ENCODE data around the gene PCDHB5. TPM values are rescaled to one million over a fixed set of nuclear protein-coding genes. Genes with fewer than 3 reads are reported as not detected.
"Not testable (repeated sequence)": the region's sequence is repeated elsewhere in the genome, so short reads cannot be mapped to it uniquely, and the experiment has no call there.

The PCDHB5 gene
- total RNA-seq, 1 donor from 2014 or later: 1.3 TPM

DNA sequence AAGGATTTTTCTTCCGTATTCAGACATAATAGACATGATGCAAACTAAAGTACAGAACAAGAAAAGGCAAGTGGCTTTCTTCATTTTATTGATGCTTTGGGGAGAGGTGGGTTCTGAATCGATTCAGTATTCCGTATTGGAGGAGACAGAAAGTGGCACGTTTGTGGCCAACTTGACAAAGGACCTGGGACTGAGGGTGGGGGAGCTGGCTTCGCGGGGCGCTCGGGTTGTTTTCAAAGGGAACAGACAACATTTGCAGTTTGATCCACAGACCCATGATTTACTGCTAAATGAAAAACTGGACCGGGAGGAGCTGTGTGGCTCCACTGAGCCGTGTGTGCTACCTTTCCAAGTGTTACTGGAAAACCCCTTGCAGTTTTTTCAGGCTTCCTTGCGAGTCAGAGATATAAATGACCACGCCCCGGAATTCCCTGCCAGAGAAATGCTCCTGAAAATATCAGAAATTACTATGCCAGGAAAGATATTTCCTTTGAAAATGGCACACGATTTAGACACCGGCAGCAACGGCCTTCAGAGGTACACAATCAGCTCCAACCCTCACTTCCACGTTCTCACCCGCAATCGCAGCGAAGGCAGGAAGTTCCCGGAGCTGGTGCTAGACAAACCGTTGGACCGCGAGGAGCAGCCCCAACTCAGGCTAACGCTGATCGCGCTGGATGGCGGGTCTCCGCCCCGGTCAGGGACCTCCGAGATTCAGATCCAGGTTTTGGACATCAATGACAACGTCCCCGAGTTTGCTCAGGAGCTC, 15.4 kb downstream of the PCDHB5 start:
- ATAC-seq (ENCODE audit: poor library complexity): no peak
- DNase-seq: no peak
- intact Hi-C loops (cut with DNase I): no loop called here

DNA sequence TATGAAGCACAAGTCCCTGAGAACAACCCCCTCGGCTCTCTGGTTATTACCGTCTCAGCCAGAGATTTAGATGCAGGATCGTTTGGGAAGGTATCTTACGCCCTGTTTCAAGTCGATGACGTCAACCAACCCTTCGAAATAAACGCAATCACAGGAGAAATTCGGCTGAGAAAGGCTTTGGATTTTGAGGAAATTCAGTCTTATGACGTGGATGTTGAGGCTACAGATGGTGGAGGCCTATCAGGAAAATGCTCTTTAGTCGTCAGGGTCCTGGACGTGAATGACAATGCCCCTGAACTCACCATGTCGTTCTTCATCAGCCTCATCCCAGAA, 16.0 kb downstream of the PCDHB5 start:
- intact Hi-C loops (cut with DNase I): no loop called here

DNA sequence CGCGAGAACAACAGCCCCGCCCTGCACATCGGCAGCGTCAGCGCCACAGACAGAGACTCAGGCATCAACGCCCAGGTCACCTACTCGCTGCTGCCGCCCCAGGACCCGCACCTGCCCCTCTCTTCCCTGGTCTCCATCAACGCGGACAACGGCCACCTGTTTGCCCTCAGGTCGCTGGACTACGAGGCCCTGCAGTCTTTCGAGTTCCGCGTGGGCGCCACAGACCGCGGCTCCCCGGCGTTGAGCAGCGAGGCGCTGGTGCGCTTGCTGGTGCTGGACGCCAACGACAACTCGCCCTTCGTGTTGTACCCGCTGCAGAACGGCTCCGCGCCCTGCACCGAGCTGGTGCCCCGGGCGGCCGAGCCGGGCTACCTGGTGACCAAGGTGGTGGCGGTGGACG, 16.6 kb downstream of the PCDHB5 start:
- intact Hi-C loops (cut with DNase I); DNase-seq; ATAC-seq (ENCODE audit: poor library complexity): not testable (repeated sequence)

More for the DNA sequence above, 16.0 kb downstream of the PCDHB5 start:
- no peak for ATAC-seq (ENCODE audit: poor library complexity)
- DNase-seq: no peak

DNA sequence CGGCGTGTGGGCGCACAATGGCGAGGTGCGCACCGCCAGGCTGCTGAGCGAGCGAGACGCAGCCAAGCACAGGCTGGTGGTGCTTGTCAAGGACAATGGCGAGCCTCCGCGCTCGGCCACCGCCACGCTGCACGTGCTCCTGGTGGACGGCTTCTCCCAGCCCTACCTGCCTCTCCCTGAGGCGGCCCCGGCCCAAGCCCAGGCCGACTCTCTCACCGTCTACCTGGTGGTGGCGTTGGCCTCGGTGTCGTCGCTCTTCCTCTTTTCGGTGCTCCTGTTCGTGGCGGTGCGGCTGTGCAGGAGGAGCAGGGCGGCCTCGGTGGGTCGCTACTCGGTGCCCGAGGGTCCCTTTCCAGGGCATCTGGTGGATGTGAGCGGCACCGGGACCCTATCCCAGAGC, 17.1 kb downstream of the PCDHB5 start:
- ATAC-seq (ENCODE audit: poor library complexity); intact Hi-C loops (cut with DNase I); DNase-seq: not testable (repeated sequence)

DNA sequence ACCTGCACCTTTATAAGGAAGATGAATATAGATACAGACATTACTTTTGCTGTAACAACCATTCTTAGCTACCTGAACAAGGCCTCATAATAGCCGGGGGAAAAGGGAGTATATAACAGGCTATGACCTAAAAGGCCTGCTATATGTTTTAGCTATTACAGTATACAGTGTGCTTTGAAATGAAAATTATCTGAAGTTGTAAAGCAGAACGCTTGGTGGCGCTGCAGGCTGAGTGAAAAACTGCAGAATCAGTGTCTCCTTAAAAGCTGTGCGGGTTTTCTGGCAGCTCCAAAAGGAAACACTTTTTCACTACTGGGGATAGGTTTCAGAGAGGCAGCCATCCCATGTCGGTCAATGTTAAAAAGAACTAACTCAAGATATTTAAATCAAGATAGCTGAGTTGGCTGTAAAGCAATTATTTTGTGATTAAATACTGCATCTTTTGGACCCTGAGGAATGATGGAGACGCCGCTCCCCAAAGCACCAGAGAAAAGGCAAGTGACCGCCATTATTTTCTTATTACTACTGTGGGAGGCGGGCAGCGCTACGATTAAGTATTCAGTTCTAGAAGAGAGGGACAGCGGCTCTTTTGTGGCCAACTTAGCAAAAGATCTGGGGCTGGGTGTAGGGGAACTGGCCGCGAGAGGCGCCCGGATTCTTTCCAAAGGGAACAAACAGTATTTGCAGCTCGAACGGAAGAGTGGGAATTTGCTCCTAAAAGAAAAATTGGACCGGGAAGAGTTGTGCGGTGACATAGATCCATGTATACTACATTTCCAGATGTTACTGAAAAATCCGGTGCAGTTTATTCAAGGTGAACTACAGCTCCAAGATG, 20.8 kb downstream of the PCDHB5 start:
- ATAC-seq (ENCODE audit: poor library complexity) (no peak), DNase-seq (no peak)
- intact Hi-C loops (cut with DNase I): no loop called here

DNA sequence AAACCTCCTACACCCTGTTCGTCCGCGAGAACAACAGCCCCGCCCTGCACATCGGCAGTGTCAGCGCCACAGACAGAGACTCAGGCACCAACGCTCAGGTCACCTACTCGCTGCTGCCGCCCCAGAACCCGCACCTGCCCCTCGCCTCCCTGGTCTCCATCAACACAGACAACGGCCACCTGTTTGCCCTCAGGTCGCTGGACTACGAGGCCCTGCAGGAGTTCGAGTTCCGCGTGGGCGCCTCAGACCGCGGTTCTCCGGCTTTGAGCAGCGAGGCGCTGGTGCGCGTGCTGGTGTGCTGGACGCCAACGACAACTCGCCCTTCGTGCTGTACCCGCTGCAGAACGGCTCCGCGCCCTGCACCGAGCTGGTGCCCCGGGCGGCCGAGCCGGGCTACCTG, 22.4 kb downstream of the PCDHB5 start:
- DNase-seq; intact Hi-C loops (cut with DNase I); ATAC-seq (ENCODE audit: poor library complexity): not testable (repeated sequence)

DNA sequence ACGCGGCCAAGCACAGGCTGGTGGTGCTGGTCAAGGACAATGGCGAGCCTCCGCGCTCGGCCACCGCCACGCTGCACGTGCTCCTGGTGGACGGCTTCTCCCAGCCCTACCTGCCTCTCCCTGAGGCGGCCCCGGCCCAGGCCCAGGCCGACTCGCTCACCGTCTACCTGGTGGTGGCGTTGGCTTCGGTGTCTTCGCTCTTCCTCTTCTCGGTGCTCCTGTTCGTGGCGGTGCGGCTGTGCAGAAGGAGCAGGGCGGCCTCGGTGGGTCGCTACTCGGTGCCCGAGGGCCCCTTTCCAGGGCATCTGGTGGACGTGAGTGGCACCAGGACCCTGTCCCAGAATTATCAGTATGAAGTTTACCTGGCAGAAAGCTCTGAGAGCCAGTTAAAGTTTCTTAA, 22.9 kb downstream of the PCDHB5 start:
- intact Hi-C loops (cut with DNase I); ATAC-seq (ENCODE audit: poor library complexity); DNase-seq: not testable (repeated sequence)

DNA sequence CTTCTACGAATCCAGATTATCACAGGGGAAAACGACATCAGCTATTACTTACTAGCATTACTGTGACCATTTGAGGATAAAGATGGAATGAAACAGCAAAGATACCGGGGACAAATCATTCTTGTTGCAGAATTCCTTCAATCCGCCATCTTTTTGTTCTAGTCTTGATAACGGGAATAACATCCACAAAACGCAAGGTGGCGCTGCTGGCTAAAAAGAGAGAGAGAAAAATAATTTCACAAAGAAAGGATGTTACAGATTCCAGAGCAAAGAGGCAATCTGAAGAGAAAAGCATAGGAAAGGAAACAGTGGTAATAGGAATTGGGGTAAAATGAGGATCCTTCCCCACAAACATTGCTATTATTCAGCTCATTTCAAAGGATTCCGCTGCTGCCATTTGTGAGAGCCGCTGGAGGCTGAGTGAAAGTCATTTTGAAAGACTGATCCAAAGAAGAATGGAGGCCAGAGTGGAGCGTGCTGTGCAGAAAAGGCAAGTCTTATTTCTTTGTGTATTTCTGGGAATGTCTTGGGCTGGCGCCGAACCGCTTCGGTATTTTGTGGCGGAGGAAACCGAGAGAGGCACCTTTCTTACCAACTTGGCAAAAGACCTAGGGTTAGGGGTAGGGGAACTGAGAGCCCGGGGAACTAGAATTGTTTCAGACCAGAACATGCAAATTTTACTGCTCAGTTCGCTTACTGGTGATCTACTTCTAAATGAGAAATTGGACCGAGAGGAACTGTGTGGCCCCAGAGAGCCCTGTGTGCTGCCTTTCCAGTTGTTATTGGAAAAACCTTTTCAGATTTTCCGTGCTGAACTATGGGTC, 37.6 kb downstream of the PCDHB5 start, which contains the start of gene PCDHB7:
Gene PCDHB7 (plus strand): TSS at position 264 of the 824 bp plus-strand sequence. CDS start 192 bp downstream, at position 456.
- intact Hi-C loops (cut with DNase I): no loop called here
- DNase-seq: no peak
- no peak for ATAC-seq (ENCODE audit: poor library complexity)

DNA sequence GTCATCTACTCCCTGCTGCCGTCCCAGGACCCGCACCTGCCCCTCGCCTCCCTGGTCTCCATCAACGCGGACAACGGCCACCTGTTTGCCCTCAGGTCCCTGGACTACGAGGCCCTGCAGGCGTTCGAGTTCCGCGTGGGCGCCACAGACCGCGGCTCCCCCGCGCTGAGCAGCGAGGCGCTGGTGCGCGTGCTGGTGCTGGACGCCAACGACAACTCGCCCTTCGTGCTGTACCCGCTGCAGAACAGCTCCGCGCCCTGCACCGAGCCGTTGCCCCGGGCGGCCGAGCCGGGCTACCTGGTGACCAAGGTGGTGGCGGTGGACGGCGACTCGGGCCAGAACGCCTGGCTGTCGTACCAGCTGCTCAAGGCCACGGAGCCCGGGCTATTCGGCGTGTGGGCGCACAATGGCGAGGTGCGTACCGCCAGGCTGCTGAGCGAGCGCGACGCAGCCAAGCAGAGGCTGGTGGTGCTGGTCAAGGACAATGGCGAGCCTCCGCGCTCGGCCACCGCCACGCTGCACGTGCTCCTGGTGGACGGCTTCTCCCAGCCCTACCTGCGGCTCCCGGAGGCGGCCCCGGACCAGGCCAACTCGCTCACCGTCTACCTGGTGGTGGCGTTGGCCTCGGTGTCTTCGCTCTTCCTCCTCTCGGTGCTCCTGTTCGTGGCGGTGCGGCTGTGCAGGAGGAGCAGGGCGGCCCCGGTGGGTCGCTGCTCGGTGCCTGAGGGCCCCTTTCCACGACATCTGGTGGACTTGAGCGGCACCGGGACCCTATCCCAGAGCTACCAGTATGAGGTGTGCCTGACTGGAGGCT, 39.5 kb downstream of the PCDHB5 start:
- ATAC-seq (ENCODE audit: poor library complexity); intact Hi-C loops (cut with DNase I): not testable (repeated sequence)
- DNase-seq: peak; percentile 32

DNA sequence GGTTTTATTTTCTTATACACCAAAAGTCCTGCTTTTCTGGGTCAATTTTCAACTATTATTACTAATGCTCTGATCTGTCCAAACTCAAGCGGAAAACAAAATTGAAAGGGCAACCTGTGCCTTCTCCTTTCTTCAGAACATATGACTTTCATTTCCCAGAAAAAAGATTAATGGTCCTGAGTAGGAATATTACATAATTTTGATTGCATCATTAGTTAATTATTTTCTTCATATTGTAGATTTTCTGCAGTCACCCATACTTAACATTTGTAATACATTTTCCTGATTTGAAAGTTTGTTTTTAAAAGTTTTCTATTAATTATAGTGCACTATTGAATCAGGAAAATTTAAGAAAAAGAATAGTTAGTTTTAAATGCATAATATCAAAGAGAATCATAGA, 40.9 kb downstream of the PCDHB5 start:
- DNase-seq (no peak), ATAC-seq (ENCODE audit: poor library complexity) (no peak)
- intact Hi-C loops (cut with DNase I): no loop called here

DNA sequence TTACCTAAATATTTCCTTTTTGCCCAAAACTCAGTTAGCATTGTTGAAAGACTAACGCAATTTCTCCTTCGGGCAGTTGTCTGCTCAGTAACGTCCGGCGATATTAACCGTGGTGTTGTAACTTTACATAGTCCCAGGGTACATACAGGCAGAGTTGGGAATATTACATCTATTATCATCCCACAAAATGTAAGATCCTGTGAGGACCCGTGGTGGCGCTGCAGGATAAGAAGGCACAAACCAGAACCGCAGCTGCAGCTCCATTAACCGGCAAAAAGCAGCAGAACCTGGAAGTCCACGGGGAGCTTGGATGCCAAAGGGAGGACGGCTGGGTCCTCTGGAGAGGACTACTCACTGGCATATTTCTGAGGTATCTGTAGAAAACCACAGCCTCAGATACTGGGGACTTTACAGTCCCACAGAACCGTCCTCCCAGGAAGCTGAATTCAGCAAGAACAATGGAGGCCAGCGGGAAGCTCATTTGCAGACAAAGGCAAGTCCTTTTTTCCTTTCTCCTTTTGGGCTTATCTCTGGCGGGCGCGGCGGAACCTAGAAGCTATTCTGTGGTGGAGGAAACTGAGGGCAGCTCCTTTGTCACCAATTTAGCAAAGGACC, 42.7 kb downstream of the PCDHB5 start, which contains the start of gene PCDHB8:
Gene PCDHB8 (plus strand): TSS at position 214 of the 615 bp plus-strand sequence. CDS start 245 bp downstream, at position 459.
- DNase-seq (peak; percentile 39), ATAC-seq (ENCODE audit: poor library complexity) (peak; percentile 86)
- intact Hi-C loops (cut with DNase I): not testable (repeated sequence)

DNA sequence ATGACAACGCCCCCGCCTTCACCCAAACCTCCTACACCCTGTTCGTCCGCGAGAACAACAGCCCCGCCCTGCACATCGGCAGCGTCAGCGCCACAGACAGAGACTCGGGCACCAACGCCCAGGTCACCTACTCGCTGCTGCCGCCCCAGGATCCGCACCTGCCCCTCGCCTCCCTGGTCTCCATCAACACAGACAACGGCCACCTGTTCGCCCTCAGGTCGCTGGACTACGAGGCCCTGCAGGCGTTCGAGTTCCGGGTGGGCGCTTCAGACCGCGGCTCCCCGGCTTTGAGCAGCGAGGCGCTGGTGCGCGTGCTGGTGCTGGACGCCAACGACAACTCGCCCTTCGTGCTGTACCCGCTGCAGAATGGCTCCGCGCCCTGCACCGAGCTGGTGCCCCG, 44.4 kb downstream of the PCDHB5 start:
- DNase-seq; intact Hi-C loops (cut with DNase I): not testable (repeated sequence)

DNA sequence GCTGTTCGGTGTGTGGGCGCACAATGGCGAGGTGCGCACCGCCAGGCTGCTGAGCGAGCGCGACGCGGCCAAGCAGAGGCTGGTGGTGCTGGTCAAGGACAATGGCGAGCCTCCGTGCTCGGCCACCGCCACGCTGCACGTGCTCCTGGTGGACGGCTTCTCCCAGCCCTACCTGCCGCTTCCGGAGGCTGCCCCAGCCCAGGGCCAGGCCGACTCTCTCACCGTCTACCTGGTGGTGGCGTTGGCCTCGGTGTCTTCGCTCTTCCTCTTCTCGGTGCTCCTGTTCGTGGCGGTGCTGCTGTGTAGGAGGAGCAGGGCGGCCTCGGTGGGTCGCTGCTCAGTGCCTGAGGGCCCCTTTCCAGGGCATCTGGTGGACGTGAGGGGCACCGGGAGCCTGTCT, 44.9 kb downstream of the PCDHB5 start:
- ATAC-seq (ENCODE audit: poor library complexity); DNase-seq; intact Hi-C loops (cut with DNase I): not testable (repeated sequence)

More for the DNA sequence above, 44.4 kb downstream of the PCDHB5 start:
- ATAC-seq (ENCODE audit: poor library complexity): not testable (repeated sequence)

DNA sequence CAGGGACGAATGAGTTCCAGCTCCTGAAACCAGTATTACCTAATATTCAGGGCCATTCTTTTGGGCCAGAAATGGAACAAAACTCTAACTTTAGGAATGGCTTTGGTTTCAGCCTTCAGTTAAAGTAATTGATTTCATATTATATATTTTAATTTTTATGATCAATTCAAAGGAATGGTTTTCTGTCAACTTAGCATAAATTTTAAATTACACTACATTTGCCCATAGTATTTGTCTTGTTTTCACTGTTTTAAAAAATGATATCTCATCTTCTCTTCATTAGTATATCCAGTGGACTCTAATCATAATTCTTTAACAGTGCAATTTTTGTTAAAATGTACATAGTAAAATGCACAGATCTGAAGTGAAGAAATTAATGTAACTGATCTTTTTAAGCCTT, 45.3 kb downstream of the PCDHB5 start:
- ATAC-seq (ENCODE audit: poor library complexity) (no peak), DNase-seq (no peak)
- intact Hi-C loops (cut with DNase I): no loop called here

DNA sequence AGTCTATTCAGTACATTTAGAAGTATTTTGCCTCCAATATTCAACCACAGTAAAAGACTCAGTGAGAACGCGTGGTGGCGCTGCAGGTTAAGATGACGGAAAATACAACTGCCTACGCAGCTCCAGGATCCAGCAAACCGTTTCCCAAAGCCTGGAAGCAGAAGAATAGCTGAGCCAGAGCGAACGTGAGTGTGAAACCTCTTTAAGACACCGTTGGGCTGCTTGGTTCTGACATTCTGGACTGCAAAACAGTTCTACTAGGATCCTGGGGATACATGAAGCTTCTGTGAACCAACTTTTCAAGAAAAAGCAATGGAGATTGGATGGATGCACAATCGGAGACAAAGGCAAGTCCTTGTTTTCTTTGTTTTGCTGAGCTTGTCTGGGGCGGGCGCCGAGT, 47.2 kb downstream of the PCDHB5 start, which contains the start of gene PCDHB16:
Gene PCDHB16 (plus strand): TSS at position 140 of the 400 bp plus-strand sequence. CDS start 173 bp downstream, at position 313.
- ATAC-seq (ENCODE audit: poor library complexity) (peak; percentile 63), DNase-seq (no peak)
- intact Hi-C loops (cut with DNase I): no loop called here

DNA sequence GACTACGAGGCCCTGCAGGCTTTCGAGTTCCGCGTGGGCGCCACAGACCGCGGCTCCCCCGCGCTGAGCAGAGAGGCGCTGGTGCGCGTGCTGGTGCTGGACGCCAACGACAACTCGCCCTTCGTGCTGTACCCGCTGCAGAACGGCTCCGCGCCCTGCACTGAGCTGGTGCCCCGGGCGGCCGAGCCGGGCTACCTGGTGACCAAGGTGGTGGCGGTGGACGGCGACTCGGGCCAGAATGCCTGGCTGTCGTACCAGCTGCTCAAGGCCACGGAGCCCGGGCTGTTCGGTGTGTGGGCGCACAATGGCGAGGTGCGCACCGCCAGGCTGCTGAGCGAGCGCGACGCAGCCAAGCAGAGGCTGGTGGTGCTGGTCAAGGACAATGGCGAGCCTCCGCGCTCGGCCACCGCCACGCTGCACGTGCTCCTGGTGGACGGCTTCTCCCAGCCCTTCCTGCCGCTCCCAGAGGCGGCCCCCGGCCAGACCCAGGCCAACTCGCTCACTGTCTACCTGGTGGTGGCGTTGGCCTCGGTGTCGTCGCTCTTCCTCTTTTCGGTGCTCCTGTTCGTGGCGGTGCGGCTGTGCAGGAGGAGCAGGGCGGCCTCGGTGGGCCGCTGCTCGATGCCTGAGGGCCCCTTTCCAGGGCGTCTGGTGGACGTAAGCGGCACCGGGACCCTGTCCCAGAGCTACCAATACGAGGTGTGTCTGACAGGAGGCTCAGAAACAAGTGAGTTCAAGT, 49.3 kb downstream of the PCDHB5 start:
- DNase-seq; intact Hi-C loops (cut with DNase I); ATAC-seq (ENCODE audit: poor library complexity): not testable (repeated sequence)

All from Right ventricle myocardium superior (tissue), 1 donor.